Stimulated activated effector memory CD8-positive, alpha-beta T cell treated with anti-CD3 and anti-CD28 coated beads, Interleukin-12 subunit alpha, Interleukin-12 subunit beta, amount 100 ng/mL, for 72 hours (primary cell): Measurements from ENCODE around the gene SDC1.

Source experiments
- ATAC-seq: fragments of 150-1000 bp; cut with Tn5 transposase; 2 replicates; pipeline ENCODE4 v1.10.0; 2021
- DNase-seq, 2 donors: peaks; one replicate each; pipeline ENCODE4 v3.0.0; 2021 to 2022; ENCODE audit warnings: low spot score in 2 of 2
- H3K27ac Mint-ChIP-seq: one replicate; pipeline ENCODE4 v1.8.0; 2022; ENCODE audit warnings: mild to moderate bottlenecking, mixed read lengths
- H3K36me3 Mint-ChIP-seq: one replicate; pipeline ENCODE4 v1.8.0; 2022; ENCODE audit warnings: mild to moderate bottlenecking, mixed read lengths
- H3K4me1 Mint-ChIP-seq: one replicate; pipeline ENCODE4 v1.8.0; 2022; ENCODE audit warnings: mixed read lengths
- H3K4me3 Mint-ChIP-seq: one replicate; pipeline ENCODE4 v1.8.0; 2022; ENCODE audit warnings: mild to moderate bottlenecking, mixed read lengths
- H3K9me3 Mint-ChIP-seq: one replicate; pipeline ENCODE4 v1.8.0; 2022; ENCODE audit warnings: mixed read lengths

Gene SDC1

DNA sequence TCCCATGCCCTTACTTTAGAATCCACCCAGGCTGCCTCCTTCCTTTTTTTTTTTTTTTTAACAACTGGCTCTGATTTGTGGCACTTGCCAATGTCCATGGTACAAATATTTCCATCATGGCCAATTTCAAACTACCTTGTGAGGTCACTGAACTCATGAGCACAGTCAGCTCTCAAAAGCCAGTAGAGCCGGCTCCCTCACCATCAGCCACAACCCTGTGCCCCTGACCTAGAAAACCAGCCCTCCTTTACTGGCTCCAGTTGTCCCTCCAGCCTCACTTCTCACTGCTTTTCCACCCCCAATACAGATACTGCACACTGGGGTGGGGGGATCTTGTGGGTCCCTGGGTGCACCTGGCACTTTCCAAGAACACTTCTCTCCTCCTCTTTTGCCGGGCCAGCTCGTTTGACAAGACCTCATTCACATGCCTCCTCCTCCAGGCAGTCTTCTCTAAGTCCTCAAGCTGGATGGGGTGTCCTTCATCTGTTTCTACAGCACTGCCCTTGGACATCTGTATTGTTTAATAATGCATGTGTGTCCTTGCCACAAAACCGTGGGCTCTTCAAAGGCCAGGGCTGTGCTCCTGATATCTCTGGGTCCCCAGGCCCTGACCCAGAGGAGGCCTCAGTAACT, 35.5 kb downstream of the SDC1 start:
- no peak for ATAC-seq
- H3K4me1 Mint-ChIP-seq: no peaks in the 10 kb centered on the region
- no peak for DNase-seq
- no peaks in the 10 kb centered on the region for H3K36me3 Mint-ChIP-seq
- no peaks in the 10 kb centered on the region for H3K9me3 Mint-ChIP-seq
- H3K27ac Mint-ChIP-seq: no peak overlapping the region
- no peak overlapping the region for H3K4me3 Mint-ChIP-seq

DNA sequence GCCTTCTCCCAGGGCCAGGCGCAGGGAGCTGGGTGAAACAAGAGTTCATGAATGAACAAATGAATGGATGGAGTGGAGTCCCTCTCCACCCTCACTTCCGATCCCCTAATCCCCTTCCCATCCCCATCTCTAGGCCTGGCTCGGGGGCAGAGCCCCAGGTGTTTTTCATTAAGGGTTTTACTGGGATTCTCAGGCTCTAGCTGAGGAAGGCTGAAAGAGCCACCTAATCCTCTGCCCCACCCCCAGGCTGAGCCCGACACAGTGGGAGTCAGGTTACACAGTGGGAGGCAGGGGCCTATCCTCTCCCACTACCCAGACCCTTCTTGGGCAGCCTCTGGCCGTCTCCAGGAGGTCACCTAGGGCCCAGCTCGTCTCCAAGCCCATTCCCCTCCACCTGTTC, 36.1 kb downstream of the SDC1 start:
- Mint-ChIP-seq H3K36me3 (no peaks in the 10 kb centered on the region), H3K4me1 (no peaks in the 10 kb centered on the region), H3K9me3 (no peaks in the 10 kb centered on the region), H3K27ac (no peak overlapping the region), H3K4me3 (no peak overlapping the region)
- DNase-seq (no peak), ATAC-seq (no peak)

DNA sequence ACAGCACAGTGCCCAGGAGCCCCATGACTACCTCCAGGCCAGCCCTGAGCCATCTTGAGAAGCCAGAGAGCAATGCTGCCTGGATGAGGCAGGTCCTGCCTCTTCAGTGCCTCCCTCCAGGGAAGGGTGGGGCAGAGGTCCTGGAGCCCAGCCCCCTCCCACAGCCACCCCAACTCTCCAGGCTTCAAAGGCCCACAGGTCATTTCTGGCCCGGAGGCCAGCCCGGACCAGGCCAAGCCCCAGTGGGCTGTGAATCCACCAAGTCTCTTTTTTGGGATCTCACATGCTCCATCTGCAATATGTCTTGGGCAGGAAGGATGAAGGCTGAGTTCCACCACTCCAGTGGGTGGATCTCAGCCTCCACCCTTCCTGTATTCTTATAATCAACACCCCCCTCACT, 36.7 kb downstream of the SDC1 start:
- no peak for ATAC-seq
- DNase-seq: no peak
- no peaks in the 10 kb centered on the region for H3K9me3 Mint-ChIP-seq
- H3K4me1 Mint-ChIP-seq: no peaks in the 10 kb centered on the region
- no peak overlapping the region for H3K4me3 Mint-ChIP-seq
- H3K27ac Mint-ChIP-seq: no peak overlapping the region
- H3K36me3 Mint-ChIP-seq: no peaks in the 10 kb centered on the region

DNA sequence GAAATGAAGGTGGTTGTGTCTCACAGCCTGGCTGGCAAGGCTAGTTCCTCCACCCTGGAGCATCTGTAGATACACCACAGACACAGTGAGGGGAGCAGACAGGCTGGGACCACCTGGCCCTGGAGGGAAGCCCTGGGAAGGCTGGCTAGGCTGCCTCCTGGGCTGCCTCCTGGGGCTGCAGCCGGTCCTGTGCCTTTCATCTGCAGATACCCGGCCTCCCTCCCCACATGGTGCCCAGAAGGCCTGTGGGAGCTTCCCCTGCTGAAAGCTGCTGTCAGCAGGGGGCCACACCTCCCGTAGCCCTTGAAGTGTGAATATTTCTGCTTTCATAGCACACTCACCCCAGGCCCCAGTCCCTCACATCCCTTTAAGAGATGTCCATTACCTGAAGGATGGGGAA, 37.6 kb downstream of the SDC1 start:
- no peak for DNase-seq
- Mint-ChIP-seq H3K27ac (no peak overlapping the region), H3K4me3 (no peak overlapping the region), H3K36me3 (no peaks in the 10 kb centered on the region), H3K4me1 (no peaks in the 10 kb centered on the region), H3K9me3 (no peaks in the 10 kb centered on the region)
- ATAC-seq: no peak

DNA sequence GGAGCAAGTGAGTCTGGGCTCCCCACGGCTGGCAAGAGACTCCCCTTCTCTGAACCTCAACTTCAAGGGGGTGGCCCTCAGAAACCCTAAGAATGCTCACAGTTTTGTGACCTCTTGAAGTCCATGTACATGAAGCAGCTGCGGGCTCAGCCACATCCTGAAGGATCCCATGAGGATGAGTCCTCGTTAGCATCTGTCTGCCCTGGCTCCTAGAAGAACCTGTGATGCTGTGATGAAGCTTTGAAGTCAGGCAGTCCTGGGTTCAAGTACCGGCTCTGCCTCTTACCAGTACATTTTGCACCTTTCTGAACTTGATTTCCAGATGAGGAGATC, 38.1 kb downstream of the SDC1 start:
- Mint-ChIP-seq H3K27ac (no peak overlapping the region), H3K36me3 (no peaks in the 10 kb centered on the region), H3K4me3 (no peak overlapping the region), H3K4me1 (no peaks in the 10 kb centered on the region), H3K9me3 (no peaks in the 10 kb centered on the region)
- DNase-seq: no peak
- ATAC-seq: no peak

DNA sequence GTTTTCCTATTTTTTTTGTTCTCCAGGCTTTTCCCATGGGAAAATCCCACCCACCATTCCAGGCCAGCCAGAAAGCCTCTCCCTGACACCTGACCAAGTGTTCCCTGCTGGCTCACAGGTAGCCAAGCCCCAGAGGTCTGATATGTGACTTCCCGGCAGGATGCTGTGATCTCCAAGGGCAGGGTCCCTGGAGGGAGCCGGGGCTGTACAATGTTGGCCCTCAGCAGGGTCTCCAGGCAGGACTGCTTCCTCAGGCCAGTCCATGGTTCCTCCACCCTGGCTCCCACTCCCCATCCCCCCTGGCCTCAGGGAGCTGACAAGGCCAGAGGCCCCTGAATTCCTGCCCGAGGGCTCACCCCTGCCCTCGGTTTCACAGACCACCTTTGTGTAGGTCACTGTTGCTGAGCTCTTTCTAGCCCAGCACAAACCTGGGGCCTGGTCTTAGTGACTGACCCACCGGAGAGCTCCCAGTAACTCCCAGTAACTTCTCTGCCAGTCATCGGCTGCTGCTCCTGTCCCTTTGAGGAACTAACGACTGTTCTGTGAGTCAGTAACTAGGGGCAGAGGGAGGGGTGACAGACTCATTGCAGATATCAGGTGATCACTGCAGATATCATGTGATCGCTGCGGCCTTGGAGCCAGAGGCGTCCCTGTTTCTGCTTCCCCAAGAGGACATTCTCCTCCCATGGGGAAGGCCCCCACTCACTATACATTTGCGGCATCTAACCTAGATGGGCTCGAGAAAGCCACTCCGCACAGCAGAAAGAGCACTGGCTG, 38.7 kb downstream of the SDC1 start:
- ATAC-seq (no peak), DNase-seq (no peak)
- Mint-ChIP-seq H3K27ac (no peak overlapping the region), H3K4me1 (no peaks in the 10 kb centered on the region), H3K36me3 (no peaks in the 10 kb centered on the region), H3K9me3 (no peaks in the 10 kb centered on the region), H3K4me3 (no peak overlapping the region)

DNA sequence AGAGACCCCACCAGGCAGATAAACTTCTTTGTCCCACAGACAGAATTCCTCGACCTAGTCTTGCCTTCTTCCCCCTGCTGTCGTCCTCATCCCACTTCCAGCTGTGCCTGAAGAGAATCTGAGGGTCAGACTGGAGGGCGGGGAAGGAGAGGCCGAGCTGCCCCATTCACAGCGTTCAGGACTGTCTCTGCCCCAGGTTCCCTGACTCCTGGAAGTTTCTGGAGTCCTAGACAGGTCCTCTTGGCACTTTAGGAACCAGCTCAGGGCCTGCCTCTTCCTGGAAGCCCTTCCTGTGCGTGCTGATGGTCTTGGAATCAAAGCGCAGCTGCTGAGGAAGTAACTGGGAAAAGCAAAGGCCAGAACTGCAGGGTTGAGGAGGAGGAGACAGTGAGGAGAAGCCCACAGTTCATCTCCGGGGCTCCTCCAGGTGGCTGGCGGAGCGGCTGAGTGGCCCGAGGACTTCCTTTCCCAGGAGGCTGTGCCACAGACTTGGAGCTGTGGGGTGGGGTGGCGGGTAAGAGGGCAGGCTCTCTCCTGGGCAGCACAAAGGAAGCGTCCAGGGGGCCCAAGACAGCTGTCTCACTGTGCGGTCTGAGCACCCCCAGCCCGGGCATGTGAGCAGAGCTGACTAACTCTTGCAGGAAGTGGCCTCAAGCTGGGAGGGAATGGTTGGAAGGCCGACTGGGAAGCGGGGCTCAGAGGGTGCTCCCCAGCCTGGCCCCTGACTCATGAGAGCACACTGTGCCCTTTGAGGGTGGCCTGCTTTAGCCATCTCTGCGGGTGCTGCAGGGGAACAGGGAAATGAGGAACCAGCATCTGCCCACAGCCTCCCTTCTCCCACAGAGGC, 39.5 kb downstream of the SDC1 start:
- H3K4me3 Mint-ChIP-seq: no peak overlapping the region
- ATAC-seq: no peak
- no peaks in the 10 kb centered on the region for H3K4me1 Mint-ChIP-seq
- H3K9me3 Mint-ChIP-seq: no peaks in the 10 kb centered on the region
- no peak for DNase-seq
- no peak overlapping the region for H3K27ac Mint-ChIP-seq
- no peaks in the 10 kb centered on the region for H3K36me3 Mint-ChIP-seq

DNA sequence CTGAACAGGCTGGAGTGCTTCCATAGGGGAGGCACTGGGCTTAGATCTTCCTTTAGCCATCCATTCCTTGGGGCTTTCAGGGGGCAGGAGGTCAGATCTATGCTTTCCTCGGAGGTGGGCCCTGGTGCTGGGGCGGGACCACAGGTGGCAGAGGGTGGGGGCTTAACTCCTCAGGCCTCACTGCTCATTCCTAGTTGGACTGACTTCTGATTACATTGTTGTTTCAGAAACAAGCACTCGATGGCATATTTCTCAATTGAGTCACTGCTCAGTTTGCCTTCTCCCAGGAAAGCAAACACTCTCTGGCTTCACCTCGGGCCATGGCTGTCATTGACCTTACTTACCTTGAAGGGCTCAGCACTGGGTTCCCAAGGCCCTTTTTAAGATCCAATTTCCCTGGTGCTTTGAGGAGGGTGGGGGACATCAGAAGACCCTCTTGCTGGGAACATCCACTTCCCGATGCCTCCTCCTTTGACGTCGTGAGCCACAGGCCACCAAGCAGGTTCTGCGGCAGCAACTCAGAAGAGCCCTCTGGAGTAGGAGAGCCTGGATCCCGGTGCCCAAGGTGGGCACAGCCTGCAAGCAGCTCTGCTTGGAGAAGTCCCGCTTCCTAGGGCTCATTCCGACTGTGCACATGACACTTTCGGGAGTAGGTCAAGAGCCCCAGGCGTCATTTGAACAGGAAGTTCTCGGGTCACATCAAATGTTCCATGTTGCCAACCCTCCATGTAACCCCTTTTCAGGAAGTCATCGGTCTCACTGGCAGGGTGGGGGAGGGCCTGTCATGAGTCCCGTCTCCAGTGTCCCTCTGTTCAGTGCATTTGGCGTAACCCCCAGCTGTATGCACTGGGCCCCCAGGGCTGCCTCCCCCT, 40.6 kb downstream of the SDC1 start:
- H3K36me3 Mint-ChIP-seq: no peaks in the 10 kb centered on the region
- H3K4me1 Mint-ChIP-seq: no peaks in the 10 kb centered on the region
- ATAC-seq: no peak
- no peak overlapping the region for H3K4me3 Mint-ChIP-seq
- no peaks in the 10 kb centered on the region for H3K9me3 Mint-ChIP-seq
- no peak for DNase-seq
- no peak overlapping the region for H3K27ac Mint-ChIP-seq

DNA sequence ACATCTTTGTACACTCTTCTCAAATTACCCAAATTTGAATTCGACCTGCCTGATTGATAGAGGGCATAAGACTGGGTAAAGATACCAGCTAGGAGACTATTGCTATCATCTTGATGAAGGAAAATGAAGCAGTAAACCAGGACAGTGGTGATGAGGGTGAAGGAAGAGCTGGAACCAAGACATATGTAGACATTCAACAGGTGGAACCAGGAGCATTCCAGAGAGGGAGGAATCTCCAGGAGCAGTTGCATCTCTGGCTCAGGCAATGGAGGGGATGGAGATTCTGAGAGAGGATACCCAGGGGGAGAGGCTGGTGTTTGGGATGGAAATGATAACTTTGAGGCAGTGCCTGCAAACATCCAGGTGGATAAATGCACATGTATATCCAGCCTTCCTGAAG, 41.6 kb downstream of the SDC1 start:
- H3K9me3 Mint-ChIP-seq: no peaks in the 10 kb centered on the region
- no peak for ATAC-seq
- H3K36me3 Mint-ChIP-seq: no peaks in the 10 kb centered on the region

DNA sequence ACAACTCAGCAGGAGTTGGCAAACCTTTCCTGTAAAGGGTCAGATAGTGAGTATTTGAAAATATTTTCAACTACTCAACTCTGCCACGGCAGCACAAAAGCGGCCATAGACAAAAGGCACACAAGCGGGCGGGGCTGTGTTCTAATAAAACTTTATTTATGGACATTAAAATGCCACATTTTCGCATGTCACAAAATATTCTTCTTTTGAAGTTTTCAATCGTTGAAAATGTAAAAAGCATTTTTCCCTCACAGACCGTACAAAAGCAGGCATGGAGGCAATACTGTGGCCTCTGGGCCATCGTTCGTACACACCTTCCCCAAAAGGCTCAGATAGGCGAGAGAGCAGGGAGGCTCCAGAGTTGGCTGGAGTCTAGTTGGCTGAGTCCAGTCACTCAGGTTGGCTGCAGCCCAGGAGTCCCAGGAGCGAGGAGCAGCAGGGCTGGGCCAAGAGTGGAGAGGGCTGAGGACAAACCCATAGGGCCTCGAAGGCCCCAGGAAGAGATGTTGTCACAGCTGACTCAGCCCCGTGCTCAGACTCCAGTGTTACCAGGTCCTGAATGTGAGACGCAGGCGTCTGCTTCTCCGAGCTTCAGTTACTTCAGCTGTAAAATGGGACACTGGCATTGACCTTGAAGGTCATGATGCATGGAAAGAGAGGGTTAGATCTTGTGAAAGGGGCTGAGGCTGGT, 42.5 kb downstream of the SDC1 start:
- no peak overlapping the region for H3K27ac Mint-ChIP-seq
- ATAC-seq: no peak
- H3K4me3 Mint-ChIP-seq: no peak overlapping the region
- H3K4me1 Mint-ChIP-seq: no peaks in the 10 kb centered on the region
- H3K9me3 Mint-ChIP-seq: no peaks in the 10 kb centered on the region
- DNase-seq: no peak
- H3K36me3 Mint-ChIP-seq: no peaks in the 10 kb centered on the region

More for the DNA sequence above, 41.6 kb downstream of the SDC1 start:
- Mint-ChIP-seq H3K27ac (no peak overlapping the region), H3K4me1 (no peaks in the 10 kb centered on the region), H3K4me3 (no peak overlapping the region)
- DNase-seq: no peak

DNA sequence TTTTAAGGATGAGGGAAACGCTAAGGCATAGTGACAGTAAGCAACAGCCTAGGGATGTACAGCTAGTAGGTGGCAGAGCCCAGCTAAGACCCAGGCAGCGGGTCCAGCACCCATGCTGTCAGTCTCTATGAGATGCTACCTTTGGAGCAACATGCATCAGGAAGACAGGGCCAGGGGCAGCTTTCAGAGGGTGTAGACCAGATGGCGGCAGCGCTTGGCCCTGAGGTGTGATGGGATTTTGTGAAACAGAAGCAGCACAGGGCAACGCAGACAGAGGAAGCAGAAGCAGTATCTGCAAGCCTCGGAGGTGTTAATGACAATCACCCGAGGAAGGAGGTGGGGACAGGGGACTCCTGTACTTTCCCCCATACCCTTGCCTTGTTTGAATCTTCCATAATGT, 43.2 kb downstream of the SDC1 start:
- no peak overlapping the region for H3K27ac Mint-ChIP-seq

DNA sequence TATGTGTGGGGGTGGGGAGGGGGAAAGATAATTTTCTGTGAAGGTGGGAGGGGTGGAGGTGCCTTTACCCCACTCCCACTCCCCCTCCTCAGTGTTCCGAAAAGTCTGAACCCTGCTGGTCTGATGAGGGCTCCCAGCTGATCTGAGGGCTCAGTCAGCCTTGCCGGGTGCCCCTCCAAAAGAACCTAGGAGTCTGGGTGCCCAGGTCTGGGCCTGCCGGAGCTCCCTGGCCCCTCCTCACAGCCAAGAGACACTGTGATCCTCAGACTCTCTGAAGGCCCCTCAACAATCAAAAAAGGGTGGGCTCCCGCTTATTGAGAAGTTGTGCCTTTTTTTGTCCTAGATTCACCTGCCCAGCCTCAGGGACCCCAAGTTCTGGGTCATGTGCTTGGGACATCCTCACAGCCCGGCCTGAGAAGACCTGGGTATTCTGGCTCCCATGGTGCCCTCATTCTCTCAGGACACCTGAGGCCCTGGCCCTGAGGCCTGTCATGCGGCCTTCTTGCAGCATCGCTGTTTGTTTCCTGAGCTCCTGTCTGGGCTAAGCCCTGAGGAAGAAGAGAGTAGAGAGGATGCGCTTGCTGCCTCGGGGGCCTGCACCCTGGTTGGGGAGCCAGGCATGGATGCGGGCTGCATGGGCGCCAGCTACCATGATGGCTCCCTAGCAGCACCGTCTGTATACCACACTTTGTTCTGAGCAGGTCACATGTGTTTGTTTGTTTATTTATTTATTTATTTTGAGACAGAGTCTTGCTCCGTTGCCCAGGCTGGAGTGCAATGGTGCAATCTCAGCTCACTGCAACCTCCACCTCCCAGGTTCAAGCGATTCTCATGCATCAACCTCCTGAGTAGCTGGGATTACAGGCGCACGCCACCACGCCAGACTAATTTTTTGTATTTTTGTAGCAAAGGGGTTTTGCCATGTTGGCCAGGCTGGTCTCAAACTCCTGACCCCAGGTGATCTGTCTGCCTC, 44.0 kb downstream of the SDC1 start:
- H3K27ac Mint-ChIP-seq: no peak overlapping the region
- no peak for ATAC-seq
- no peaks in the 10 kb centered on the region for H3K9me3 Mint-ChIP-seq
- no peak overlapping the region for H3K4me3 Mint-ChIP-seq
- no peaks in the 10 kb centered on the region for H3K36me3 Mint-ChIP-seq
- no peak for DNase-seq
- no peaks in the 10 kb centered on the region for H3K4me1 Mint-ChIP-seq

More for the DNA sequence above, 43.2 kb downstream of the SDC1 start:
- Mint-ChIP-seq H3K4me3 (no peak overlapping the region), H3K36me3 (no peaks in the 10 kb centered on the region), H3K9me3 (no peaks in the 10 kb centered on the region), H3K4me1 (no peaks in the 10 kb centered on the region)
- no peak for ATAC-seq
- DNase-seq: no peak

DNA sequence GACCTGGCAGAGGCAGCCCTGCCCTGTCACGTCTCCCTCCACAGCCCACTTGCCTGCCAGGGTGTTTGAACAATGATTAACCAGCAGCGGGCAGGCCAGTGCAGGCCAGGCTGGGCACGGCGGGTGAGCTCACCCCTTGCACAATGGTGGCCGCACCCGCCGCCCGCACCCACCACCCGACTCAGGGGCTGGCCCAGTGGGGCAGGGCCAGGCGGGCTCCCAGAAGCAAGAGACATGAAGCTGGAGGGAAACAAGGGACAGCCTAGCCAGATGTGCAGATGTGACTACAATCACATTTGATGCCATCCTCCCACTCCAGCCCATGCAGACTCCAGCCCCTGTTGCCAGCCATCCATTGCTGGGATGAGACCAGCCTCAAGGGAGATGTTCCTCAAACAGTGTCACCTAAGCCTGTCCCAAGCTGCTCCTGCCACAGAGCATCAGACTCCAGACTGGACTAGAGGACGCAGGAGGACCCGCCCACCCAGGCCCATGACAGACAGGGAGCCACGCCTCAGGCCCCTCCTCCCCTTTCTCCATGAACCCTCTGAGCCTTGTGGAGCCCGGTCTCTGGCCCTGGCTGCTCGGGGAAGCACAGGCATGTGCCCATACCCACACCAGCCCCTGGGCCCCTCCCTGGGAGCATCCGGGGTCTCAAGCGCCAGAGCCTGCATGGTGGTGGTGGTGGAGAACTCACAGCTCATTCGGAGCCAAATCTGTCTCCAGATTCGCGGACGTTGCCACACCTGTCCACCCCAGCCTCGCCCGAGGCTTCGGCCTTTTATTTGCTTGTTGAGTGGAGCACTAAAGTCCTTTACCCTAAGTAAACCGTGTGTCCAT, 45.0 kb downstream of the SDC1 start:
- no peak for DNase-seq
- H3K27ac Mint-ChIP-seq: no peak overlapping the region
- H3K36me3 Mint-ChIP-seq: no peaks in the 10 kb centered on the region
- H3K9me3 Mint-ChIP-seq: no peaks in the 10 kb centered on the region
- ATAC-seq: no peak
- no peaks in the 10 kb centered on the region for H3K4me1 Mint-ChIP-seq
- H3K4me3 Mint-ChIP-seq: no peak overlapping the region
